ENCODE results near the gene IRF4.

- TF ChIP-seq CTCF (IDR thresholded peaks at IDR 0.05 in 8 of 11, conservative IDR thresholded peaks at IDR 0.05 in 3 of 11) (no peak), POLR2AphosphoS5 (IDR thresholded peaks at IDR 0.05) (no peak), POLR2A (IDR thresholded peaks at IDR 0.05) (no peak)
These were observed 40.3 kb upstream of the IRF4 start for GRCh38 chr6:351011-351866.
